Nephron (organoid): Measurements from ENCODE around the gene MRPL10.

Experiments
- H3K27ac Mint-ChIP-seq, 3 experiments: 2 replicates each; pipeline ENCODE4 v1.8.0; 2020; ENCODE audit warnings: mixed read lengths in 3 of 3, mild to moderate bottlenecking in 2 of 3, moderate library complexity in 1 of 3
- H3K27me3 Mint-ChIP-seq: 2 replicates; pipeline ENCODE4 v1.8.0; 2021; ENCODE audit warnings: low read depth, mild to moderate bottlenecking, moderate library complexity, mixed read lengths
- H3K36me3 Mint-ChIP-seq: 2 replicates; pipeline ENCODE4 v1.8.0; 2020; ENCODE audit warnings: low read depth, mixed read lengths
- H3K4me1 Mint-ChIP-seq: 2 replicates; pipeline ENCODE4 v1.8.0; 2020; ENCODE audit warnings: mixed read lengths
- H3K4me3 Mint-ChIP-seq, 3 experiments: 2 replicates each; pipeline ENCODE4 v1.8.0; 2020; ENCODE audit warnings: mild to moderate bottlenecking in 3 of 3, mixed read lengths in 3 of 3, moderate library complexity in 2 of 3
- H3K9me3 Mint-ChIP-seq: 2 replicates; pipeline ENCODE4 v1.8.0; 2020; ENCODE audit warnings: mixed read lengths
- CTCF ChIP-seq, 3 experiments: fragments of 200-600 bp; sonication (generic); IDR thresholded peaks; one replicate each; pipeline ENCODE4 v1.5.0; 2021; ENCODE audit warnings: antibody characterized with exemption in 3 of 3; ENCODE audit not compliant: unreplicated experiment in 3 of 3

The MRPL10 gene

GRCh38 chr17:47870056-47870455 is 38.7 kb upstream of the MRPL10 start:
- no peak overlapping the region for H3K27ac Mint-ChIP-seq
- TF ChIP-seq CTCF (IDR thresholded peaks at IDR 0.05; ENCODE audit: unreplicated experiment in 3 of 3): no peak
- H3K36me3 Mint-ChIP-seq: no peaks in the 10 kb centered on the region
- peaks cover 26% of the 10 kb centered on the region for H3K4me1 Mint-ChIP-seq
- H3K9me3 Mint-ChIP-seq: no peaks in the 10 kb centered on the region
- H3K27me3 Mint-ChIP-seq: peaks cover 95% of the 10 kb centered on the region
- no peak overlapping the region for H3K4me3 Mint-ChIP-seq

GRCh38 chr17:47869114-47869513 is 37.8 kb upstream of the MRPL10 start:
- Mint-ChIP-seq H3K4me3 (no peak overlapping the region), H3K27ac (no peak overlapping the region), H3K27me3 (peaks cover 90% of the 10 kb centered on the region), H3K9me3 (no peaks in the 10 kb centered on the region), H3K36me3 (no peaks in the 10 kb centered on the region), H3K4me1 (peaks cover 23% of the 10 kb centered on the region)
- no peak for TF ChIP-seq CTCF (IDR thresholded peaks at IDR 0.05; ENCODE audit: unreplicated experiment in 3 of 3)

- Mint-ChIP-seq H3K4me3 (no peak overlapping the region), H3K4me1 (peaks cover 16% of the 10 kb centered on the region), H3K9me3 (no peaks in the 10 kb centered on the region), H3K27me3 (peaks cover 82% of the 10 kb centered on the region), H3K36me3 (no peaks in the 10 kb centered on the region), H3K27ac (no peak overlapping the region)
- no peak for TF ChIP-seq CTCF (IDR thresholded peaks at IDR 0.05; ENCODE audit: unreplicated experiment in 3 of 3)
These were observed 36.6 kb upstream of the MRPL10 start for GRCh38 chr17:47867813-47868533.

- Mint-ChIP-seq H3K4me1 (peaks cover 15% of the 10 kb centered on the region), H3K36me3 (no peaks in the 10 kb centered on the region), H3K27ac (no peak overlapping the region), H3K27me3 (peaks cover 81% of the 10 kb centered on the region), H3K4me3 (no peak overlapping the region), H3K9me3 (no peaks in the 10 kb centered on the region)
- no peak for TF ChIP-seq CTCF (IDR thresholded peaks at IDR 0.05; ENCODE audit: unreplicated experiment in 3 of 3)
These were observed 35.6 kb upstream of the MRPL10 start for GRCh38 chr17:47866941-47867340.

- Mint-ChIP-seq H3K27ac (no peak overlapping the region), H3K4me3 (no peak overlapping the region), H3K4me1 (peaks cover 7% of the 10 kb centered on the region), H3K9me3 (no peaks in the 10 kb centered on the region), H3K36me3 (no peaks in the 10 kb centered on the region), H3K27me3 (peaks cover 70% of the 10 kb centered on the region)
- TF ChIP-seq CTCF (IDR thresholded peaks at IDR 0.05; ENCODE audit: unreplicated experiment in 3 of 3): no peak
These were observed 33.5 kb upstream of the MRPL10 start for GRCh38 chr17:47864791-47865216.
